ENCODE measurements around the gene TFDP1. TPM values are rescaled to one million over a fixed set of nuclear protein-coding genes. Genes with fewer than 3 reads are reported as not detected.
A peak's percentile ranks its signal among the peaks of the same experiment; 100 is the strongest.
"Not testable (repeated sequence)": the region's sequence is repeated elsewhere in the genome, so short reads cannot be mapped to it uniquely, and the experiment has no call there.

Gene TFDP1
- total and polyA plus RNA-seq, 2 experiments from 2014 or later = 74.8 to 122 TPM

DNA sequence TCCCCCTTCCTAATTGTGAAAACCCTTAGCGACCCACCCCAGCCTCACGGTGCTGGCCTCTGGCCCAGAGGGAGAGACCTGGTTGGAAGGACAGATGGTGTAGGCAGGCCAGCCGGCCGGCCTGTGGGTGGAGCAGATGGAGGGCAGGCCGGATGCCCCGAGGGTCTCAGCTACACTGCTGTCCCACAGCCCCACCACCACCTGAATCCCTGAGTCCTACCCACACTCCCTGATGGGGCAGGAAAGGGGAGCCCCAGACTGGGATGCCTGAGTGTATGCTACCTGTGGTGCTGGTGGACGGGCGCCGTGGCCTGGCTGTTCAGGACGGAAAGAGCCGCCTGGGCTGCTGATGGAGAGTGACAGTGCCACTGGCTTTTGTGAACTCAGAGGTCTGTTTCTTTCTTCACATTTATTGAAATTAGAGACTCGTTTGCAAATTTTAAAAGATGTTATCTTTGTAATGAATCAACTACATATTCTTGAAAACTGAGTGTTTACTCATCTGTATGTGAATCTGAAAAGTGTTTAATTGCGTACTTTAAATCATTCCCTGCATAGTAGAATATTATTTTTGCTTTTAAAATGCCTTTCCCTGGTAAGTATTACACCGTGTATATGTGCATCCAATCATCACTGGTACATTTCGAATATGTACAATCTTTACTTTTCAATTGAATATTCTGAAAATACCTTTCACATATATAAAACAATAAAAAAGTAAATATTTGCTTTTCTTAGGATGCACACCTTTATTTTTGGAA is 35.7 kb downstream of the TFDP1 start:
- no peak overlapping the region for H3K4me2 ChIP-seq (ENCODE audit: unreplicated experiment)
- H3K36me3 ChIP-seq (ENCODE audit: low read depth) = no peaks in the 10 kb centered on the region
- no peak overlapping the region for H3K27ac ChIP-seq
- no peak overlapping the region for H3K4me3 ChIP-seq
- no peaks in the 10 kb centered on the region for H3K9me2 ChIP-seq (ENCODE audit: insufficient read depth)
- no peak for TF ChIP-seq EZH2phosphoT487 (IDR thresholded peaks at IDR 0.05; ENCODE audit: insufficient read depth, low read depth)
- TF ChIP-seq EZH2 (IDR thresholded peaks at IDR 0.05; ENCODE audit: insufficient read depth, poor library complexity, severe bottlenecking) = no peak
- no peaks in the 10 kb centered on the region for H3K4me1 ChIP-seq (ENCODE audit: insufficient read depth)
- no peak overlapping the region for H2AFZ ChIP-seq
- H3K9ac ChIP-seq = no peak overlapping the region
- in situ Hi-C loops (cut with MboI) = no loop called here
- no peak for DNase-seq
- H4K20me1 ChIP-seq (ENCODE audit: insufficient read depth) = peaks cover 13% of the 10 kb centered on the region; the same call in 1 of the 2 replicates
- no peaks in the 10 kb centered on the region for H3K9me3 ChIP-seq (ENCODE audit: low read depth)
- peaks cover 18% of the 10 kb centered on the region for H3F3A ChIP-seq (ENCODE audit: insufficient read depth)
- H3K79me2 ChIP-seq (ENCODE audit: insufficient read depth) = peaks cover 71% of the 10 kb centered on the region
- no peaks in the 10 kb centered on the region for H3K27me3 ChIP-seq (replicated peaks; ENCODE audit: insufficient read depth)
- WGBS, 2 experiments (ENCODE audit: low coverage in 1 of 2, low lambda C conversion rate in 2 of 2, missing lambda C conversion rate in 2 of 2) = 73 to 78% methylated on average over 13 to 15 of the region's 15 CpGs

DNA sequence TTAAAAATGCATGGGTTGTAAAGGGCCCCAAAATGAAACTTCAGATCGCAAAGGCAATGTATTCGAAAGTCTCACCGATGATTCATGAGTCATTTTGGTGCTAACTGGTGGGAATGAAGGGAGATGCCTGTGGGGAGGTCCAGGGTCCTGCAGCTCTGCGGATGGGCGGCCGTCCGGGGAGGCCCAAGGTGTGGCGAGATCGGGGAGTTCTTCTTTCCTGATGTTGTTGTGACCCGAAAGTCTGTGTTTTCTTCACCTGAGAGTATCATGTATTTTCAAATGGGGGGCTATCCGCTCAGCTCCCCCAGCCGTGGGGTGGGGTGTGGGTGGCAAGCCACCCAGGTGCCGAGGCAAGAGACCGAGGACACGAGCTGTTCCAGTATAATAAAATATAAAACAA is 36.5 kb downstream of the TFDP1 start:
- WGBS, 2 experiments (ENCODE audit: low coverage in 1 of 2, low lambda C conversion rate in 2 of 2, missing lambda C conversion rate in 2 of 2) = 95 to 96% methylated on average over 15 of the region's 15 CpGs
- H3K36me3 ChIP-seq (ENCODE audit: low read depth) = no peaks in the 10 kb centered on the region
- DNase-seq = no peak
- peaks cover 19% of the 10 kb centered on the region for H3F3A ChIP-seq (ENCODE audit: insufficient read depth)
- no peak overlapping the region for H2AFZ ChIP-seq
- no peak overlapping the region for H3K4me3 ChIP-seq
- H3K9ac ChIP-seq = no peak overlapping the region
- H4K20me1 ChIP-seq (ENCODE audit: insufficient read depth) = peaks cover 17% of the 10 kb centered on the region; the same call in 1 of the 2 replicates
- in situ Hi-C loops (cut with MboI) = no loop called here
- H3K27ac ChIP-seq = no peak overlapping the region
- peaks cover 71% of the 10 kb centered on the region for H3K79me2 ChIP-seq (ENCODE audit: insufficient read depth)
- no peak for TF ChIP-seq EZH2 (IDR thresholded peaks at IDR 0.05; ENCODE audit: insufficient read depth, poor library complexity, severe bottlenecking)
- no peak for TF ChIP-seq EZH2phosphoT487 (IDR thresholded peaks at IDR 0.05; ENCODE audit: insufficient read depth, low read depth)
- no peaks in the 10 kb centered on the region for H3K9me2 ChIP-seq (ENCODE audit: insufficient read depth)
- H3K4me1 ChIP-seq (ENCODE audit: insufficient read depth) = peaks cover 3% of the 10 kb centered on the region
- H3K4me2 ChIP-seq (ENCODE audit: unreplicated experiment) = no peak overlapping the region
- H3K9me3 ChIP-seq (ENCODE audit: low read depth) = no peaks in the 10 kb centered on the region
- no peaks in the 10 kb centered on the region for H3K27me3 ChIP-seq (replicated peaks; ENCODE audit: insufficient read depth)

DNA sequence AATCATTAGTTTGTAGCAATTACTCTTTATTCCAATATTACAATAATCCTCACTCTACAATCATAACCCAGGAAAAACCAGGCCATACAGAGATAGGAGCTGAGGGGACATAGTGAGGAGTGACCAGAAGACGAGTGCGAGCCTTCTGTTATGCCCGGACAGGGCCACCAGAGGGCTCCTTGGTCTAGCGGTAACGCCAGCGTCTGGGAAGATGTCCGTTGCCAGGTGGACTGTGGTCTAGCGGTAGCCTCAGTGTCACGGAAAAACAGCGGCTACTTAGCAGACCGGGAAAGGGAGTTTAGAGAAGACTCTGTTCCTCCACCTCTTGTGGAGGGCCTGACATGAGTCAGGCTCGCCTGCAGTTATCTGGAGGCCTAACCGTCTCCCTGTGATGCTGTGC is 36.9 kb downstream of the TFDP1 start:
- Histone ChIP-seq H3K79me2 (ENCODE audit: insufficient read depth) (peaks cover 71% of the 10 kb centered on the region), H4K20me1 (ENCODE audit: insufficient read depth) (peaks cover 17% of the 10 kb centered on the region; the same call in 1 of the 2 replicates), H3F3A (ENCODE audit: insufficient read depth) (peaks cover 22% of the 10 kb centered on the region)
- H3K4me1 ChIP-seq (ENCODE audit: insufficient read depth); H3K4me2 ChIP-seq (ENCODE audit: unreplicated experiment); H3K27ac ChIP-seq; H3K9me3 ChIP-seq (ENCODE audit: low read depth); in situ Hi-C loops (cut with MboI); H3K9me2 ChIP-seq (ENCODE audit: insufficient read depth); H3K9ac ChIP-seq; H2AFZ ChIP-seq; H3K27me3 ChIP-seq (replicated peaks; ENCODE audit: insufficient read depth); H3K36me3 ChIP-seq (ENCODE audit: low read depth); H3K4me3 ChIP-seq: not testable (repeated sequence)
- 79 to 87% methylated on average over 13 of the region's 13 CpGs for WGBS, 2 experiments (ENCODE audit: low coverage in 1 of 2, low lambda C conversion rate in 2 of 2, missing lambda C conversion rate in 2 of 2)
- peak; percentile 11 for DNase-seq

DNA sequence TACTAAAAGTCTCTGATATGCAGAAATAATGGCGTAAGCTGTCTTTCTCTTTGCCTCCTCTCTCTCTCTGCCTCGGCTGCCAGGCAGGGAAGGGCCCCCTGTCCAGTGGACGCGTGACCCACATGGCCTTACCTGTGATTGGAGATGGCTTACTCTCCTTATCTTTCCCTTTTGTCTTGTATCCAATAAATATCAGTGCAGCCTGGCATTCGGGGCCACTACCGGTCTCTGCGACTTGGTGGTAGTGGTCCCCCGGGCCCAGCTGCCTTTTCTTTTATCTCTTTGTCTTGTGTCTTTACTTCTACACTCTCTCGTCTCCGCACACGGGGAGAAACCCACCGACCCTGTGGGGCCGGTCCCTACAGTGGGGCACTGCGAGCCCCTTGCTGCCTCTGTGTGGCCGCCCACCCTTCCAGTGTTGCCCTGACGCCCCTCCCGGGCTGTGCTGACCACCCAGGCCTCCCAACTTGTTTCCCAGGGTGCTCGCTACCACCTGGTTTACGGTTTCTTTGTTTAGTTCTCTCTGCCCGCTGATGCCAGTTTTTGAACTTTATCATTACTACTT is 37.5 kb downstream of the TFDP1 start:
- H3K9me2 ChIP-seq (ENCODE audit: insufficient read depth); H2AFZ ChIP-seq; H3K27me3 ChIP-seq (replicated peaks; ENCODE audit: insufficient read depth); H3K9me3 ChIP-seq (ENCODE audit: low read depth); H3K4me3 ChIP-seq; H3K9ac ChIP-seq; H3K4me2 ChIP-seq (ENCODE audit: unreplicated experiment); H3K4me1 ChIP-seq (ENCODE audit: insufficient read depth); DNase-seq; H3K36me3 ChIP-seq (ENCODE audit: low read depth); in situ Hi-C loops (cut with MboI); H3K27ac ChIP-seq: not testable (repeated sequence)
- peaks cover 17% of the 10 kb centered on the region; the same call in 1 of the 2 replicates for H4K20me1 ChIP-seq (ENCODE audit: insufficient read depth)
- peaks cover 24% of the 10 kb centered on the region for H3F3A ChIP-seq (ENCODE audit: insufficient read depth)
- peaks cover 71% of the 10 kb centered on the region for H3K79me2 ChIP-seq (ENCODE audit: insufficient read depth)
- WGBS, 2 experiments (ENCODE audit: low coverage in 1 of 2, low lambda C conversion rate in 2 of 2, missing lambda C conversion rate in 2 of 2) = 84 to 89% methylated on average over 19 to 20 of the region's 20 CpGs
